Osteoblast (primary cell): ENCODE data around the gene HRAS. TPM values are rescaled to one million over a fixed set of nuclear protein-coding genes. Genes with fewer than 3 reads are reported as not detected.

Experiments
- DNase-seq: peaks from one replicate; pipeline ENCODE4 v3.0.0; 2011; ENCODE audit warnings: low spot score, mixed read lengths; ENCODE audit not compliant: insufficient read length; ENCODE audit errors: missing footprints
- H2AFZ ChIP-seq: 2 replicates; pipeline ENCODE4 v1.6.0; 2011; ENCODE audit warnings: mild to moderate bottlenecking, low read length
- H3K27ac ChIP-seq: 2 replicates; pipeline ENCODE4 v1.5.1; 2011; ENCODE audit warnings: mild to moderate bottlenecking, low read depth, low read length, moderate library complexity
- H3K27me3 ChIP-seq: 2 replicates; pipeline ENCODE4 v1.6.0; 2012; ENCODE audit warnings: mild to moderate bottlenecking, control low read depth, inconsistent platforms, low read length, moderate library complexity; ENCODE audit not compliant: insufficient read depth
- H3K36me3 ChIP-seq: 2 replicates; pipeline ENCODE4 v1.5.1; 2011; ENCODE audit warnings: mild to moderate bottlenecking, low read length, control low read depth, moderate library complexity; ENCODE audit not compliant: insufficient read depth
- H3K4me1 ChIP-seq: 2 replicates; pipeline ENCODE4 v1.5.1; 2011; ENCODE audit warnings: mild to moderate bottlenecking, low read length, control low read depth, moderate library complexity; ENCODE audit not compliant: insufficient read depth
- H3K4me2 ChIP-seq: 2 replicates; pipeline ENCODE4 v1.6.0; 2011; ENCODE audit warnings: mild to moderate bottlenecking, low read length; ENCODE audit not compliant: insufficient read depth
- H3K4me3 ChIP-seq: fragments of 200-600 bp; sonication (generic); 3 replicates; pipeline ENCODE4 v1.5.1; 2012; ENCODE audit warnings: mild to moderate bottlenecking, low read length, inconsistent platforms; ENCODE audit not compliant: insufficient read depth
- H3K79me2 ChIP-seq: 2 replicates; pipeline ENCODE4 v1.6.0; 2012; ENCODE audit warnings: mild to moderate bottlenecking, low read length, control low read depth, inconsistent platforms; ENCODE audit not compliant: insufficient read depth
- H3K9me3 ChIP-seq: 2 replicates; pipeline ENCODE4 v1.5.1; 2011; ENCODE audit warnings: low read depth, low read length, control low read depth
- H4K20me1 ChIP-seq: 2 replicates; pipeline ENCODE4 v1.6.0; 2012; ENCODE audit warnings: mild to moderate bottlenecking, low read length, control low read depth; ENCODE audit not compliant: insufficient read depth
- CTCF ChIP-seq: IDR thresholded peaks from 2 replicates; pipeline ENCODE4 v1.5.1; 2011; ENCODE audit warnings: mild to moderate bottlenecking, low read depth, low read length, moderate library complexity; ENCODE audit errors: extremely low read depth
- total RNA-seq: library from RNA; depleted of rRNA; stranded (reverse); fragments of >200 nt; gene quantifications from 2 replicates; pipeline ENCODE4 v1.2.3, GENCODE V29; 2012

Gene HRAS
- total RNA-seq, 1 donor: 28.6 TPM

- Histone ChIP-seq H3K36me3 (peaks cover 15% of the 10 kb centered on the region), H3K4me2 (peak within 1 kb of the TSS; percentile 86), H2AFZ (peak within 1 kb of the TSS; percentile 82), H3K4me3 (peak within 1 kb of the TSS; percentile 95), H4K20me1 (peaks cover 10% of the 10 kb centered on the region), H3K4me1 (peaks cover 33% of the 10 kb centered on the region), H3K27ac (peak within 1 kb of the TSS; percentile 99), H3K27me3 (no peaks in the 10 kb centered on the region), H3K79me2 (peaks cover 57% of the 10 kb centered on the region), H3K9me3 (no peaks in the 10 kb centered on the region)
- DNase-seq: peak; percentile 100
- TF ChIP-seq CTCF: no peak
These were observed 28.2 kb downstream of the HRAS start, which contains the start of gene RNH1 for GRCh38 chr11:506995-507726. RNH1 (minus strand) TSS chr11:507242; CDS start chr11:502162, 5,080 bp downstream.

- Histone ChIP-seq H3K79me2 (peaks cover 64% of the 10 kb centered on the region), H3K4me3 (peak overlapping the region; percentile 95), H3K36me3 (peaks cover 16% of the 10 kb centered on the region), H2AFZ (peak overlapping the region; percentile 49), H3K27ac (peak overlapping the region; percentile 99), H3K4me2 (peak overlapping the region; percentile 85), H3K27me3 (no peaks in the 10 kb centered on the region), H3K4me1 (peaks cover 33% of the 10 kb centered on the region), H4K20me1 (peaks cover 14% of the 10 kb centered on the region), H3K9me3 (no peaks in the 10 kb centered on the region)
- DNase-seq: peak; percentile 100
- TF ChIP-seq CTCF: no peak
These were observed 29.0 kb downstream of the HRAS start for GRCh38 chr11:506238-506994.

- Histone ChIP-seq H3K27ac (peak overlapping the region; percentile 99), H3K4me2 (peak overlapping the region; percentile 85), H3K4me3 (peak overlapping the region; percentile 95), H2AFZ (no peak overlapping the region), H3K27me3 (no peaks in the 10 kb centered on the region), H4K20me1 (peaks cover 24% of the 10 kb centered on the region), H3K79me2 (peaks cover 76% of the 10 kb centered on the region), H3K9me3 (no peaks in the 10 kb centered on the region), H3K36me3 (peaks cover 25% of the 10 kb centered on the region), H3K4me1 (peaks cover 33% of the 10 kb centered on the region)
- DNase-seq: no peak
- no peak for TF ChIP-seq CTCF
These were observed 30.4 kb downstream of the HRAS start for GRCh38 chr11:504994-505344.
